SIG-M5 treated with dmso at 0.1 percent for 504 hours (cell line): ENCODE results near the gene OR1J4.
"Not testable (repeated sequence)": the region's sequence is repeated elsewhere in the genome, so short reads cannot be mapped to it uniquely, and the experiment has no call there.

ENCODE experiments used
- DNase-seq: peaks from one replicate; lab custom pipeline; 2025; ENCODE audit not compliant: unreplicated experiment; lab: John Stamatoyannopoulos, UW

The OR1J4 gene

GRCh38 chr9:122518841-122519240 lies at the start of gene OR1J4:
Gene OR1J4 (plus strand): TSS chr9:122519141. CDS start chr9:122519141, 0 bp downstream.
- DNase-seq: no peak

- DNase-seq: no peak
Observed at GRCh38 chr9:122474561-122474960, 44.4 kb upstream of the OR1J4 start.

- DNase-seq: no peak
Observed at GRCh38 chr9:122475717-122476116, 43.2 kb upstream of the OR1J4 start.

- no peak for DNase-seq
Observed at GRCh38 chr9:122477346-122477745, 41.6 kb upstream of the OR1J4 start.

- no peak for DNase-seq
Observed at GRCh38 chr9:122477826-122478225, 41.1 kb upstream of the OR1J4 start, which contains the start of gene OR1J1. Gene OR1J1 (minus strand): TSS chr9:122477926. CDS start chr9:122477926, 0 bp downstream.

GRCh38 chr9:122479062-122479461 lies 39.9 kb upstream of the OR1J4 start:
- DNase-seq: no peak

GRCh38 chr9:122498883-122499288 lies 20.1 kb upstream of the OR1J4 start:
- peak; percentile 36 for DNase-seq

GRCh38 chr9:122506964-122507363 lies 12.0 kb upstream of the OR1J4 start:
- no peak for DNase-seq

GRCh38 chr9:122510502-122510901 lies 8.4 kb upstream of the OR1J4 start, which contains the start of gene OR1J2:
Gene OR1J2 (plus strand): TSS chr9:122510802. CDS start chr9:122510802, 0 bp downstream.
- no peak for DNase-seq

- no peak for DNase-seq
Observed at GRCh38 chr9:122518226-122518625, 715 bp upstream of the OR1J4 start.

GRCh38 chr9:122519376-122519775 lies 435 bp downstream of the OR1J4 start:
- DNase-seq: no peak

GRCh38 chr9:122526602-122527001 lies 7.7 kb downstream of the OR1J4 start:
- no peak for DNase-seq

GRCh38 chr9:122527193-122527592 lies 8.3 kb downstream of the OR1J4 start, which contains the start of gene OR1N1:
Gene OR1N1 (minus strand): TSS chr9:122527293. CDS start chr9:122527293, 0 bp downstream.
- no peak for DNase-seq

GRCh38 chr9:122531157-122531556 lies 12.2 kb downstream of the OR1J4 start:
- DNase-seq: not testable (repeated sequence)

- DNase-seq: no peak
Observed at GRCh38 chr9:122536134-122536533, 17.2 kb downstream of the OR1J4 start.

GRCh38 chr9:122537066-122537465 lies 18.1 kb downstream of the OR1J4 start:
- not testable (repeated sequence) for DNase-seq

- no peak for DNase-seq
Observed at GRCh38 chr9:122538757-122539156, 19.8 kb downstream of the OR1J4 start.

GRCh38 chr9:122546196-122546595 lies 27.3 kb downstream of the OR1J4 start:
- no peak for DNase-seq

GRCh38 chr9:122551371-122551770 lies 32.4 kb downstream of the OR1J4 start:
- DNase-seq: no peak

GRCh38 chr9:122552812-122553211 lies 33.9 kb downstream of the OR1J4 start, which contains the start of gene OR1N2:
Gene OR1N2 (plus strand): TSS chr9:122553112. CDS start chr9:122553212, 100 bp downstream.
- no peak for DNase-seq

- no peak for DNase-seq
Observed at GRCh38 chr9:122561446-122561845, 42.5 kb downstream of the OR1J4 start.

GRCh38 chr9:122562134-122562760 lies 43.3 kb downstream of the OR1J4 start:
- no peak for DNase-seq

GRCh38 chr9:122567901-122568300 lies 49.0 kb downstream of the OR1J4 start:
- DNase-seq: no peak
